Smooth muscle cell (in vitro differentiated cells): ENCODE results near the gene SERPINE2. TPM values are rescaled to one million over a fixed set of nuclear protein-coding genes. Genes with fewer than 3 reads are reported as not detected.

Source experiments
- DNase-seq: peaks from one replicate; lab custom pipeline; 2025; ENCODE audit not compliant: unreplicated experiment; lab: John Stamatoyannopoulos, UW
- H2AFZ ChIP-seq: fragments of 200-600 bp; sonication (generic); 2 replicates; pipeline ENCODE4 v1.6.0; 2016; ENCODE audit warnings: antibody characterized with exemption, low read depth, mild to moderate bottlenecking
- H3F3A ChIP-seq: fragments of 200-600 bp; sonication (generic); 2 replicates; pipeline ENCODE4 v1.6.0; 2017; ENCODE audit warnings: antibody characterized with exemption, low read depth
- H3K27ac ChIP-seq: fragments of 200-600 bp; sonication (generic); 2 replicates; pipeline ENCODE4 v1.5.1; 2016; ENCODE audit warnings: low read depth, mild to moderate bottlenecking
- H3K27me3 ChIP-seq: fragments of 200-600 bp; sonication (generic); 2 replicates; pipeline ENCODE4 v1.6.1; 2016; ENCODE audit warnings: low read depth, mild to moderate bottlenecking
- H3K36me3 ChIP-seq: fragments of 200-600 bp; sonication (generic); 2 replicates; pipeline ENCODE4 v1.5.1; 2016; ENCODE audit warnings: low read depth
- H3K4me1 ChIP-seq: fragments of 200-600 bp; sonication (generic); 2 replicates; pipeline ENCODE4 v1.5.1; 2016; ENCODE audit warnings: low read depth
- H3K4me2 ChIP-seq: fragments of 200-600 bp; sonication (generic); 2 replicates; pipeline ENCODE4 v1.6.0; 2016; ENCODE audit warnings: mild to moderate bottlenecking
- H3K4me3 ChIP-seq: fragments of 200-600 bp; sonication (generic); 2 replicates; pipeline ENCODE4 v1.5.1; 2016; ENCODE audit warnings: mild to moderate bottlenecking
- H3K79me2 ChIP-seq: fragments of 200-600 bp; sonication (generic); 2 replicates; pipeline ENCODE4 v1.6.0; 2016; ENCODE audit warnings: low read depth, mild to moderate bottlenecking
- H3K9ac ChIP-seq: fragments of 200-600 bp; sonication (generic); 2 replicates; pipeline ENCODE4 v1.6.0; 2016; ENCODE audit warnings: low read depth
- H3K9me3 ChIP-seq: fragments of 200-600 bp; sonication (generic); replicated peaks from 2 replicates; pipeline ENCODE4 v1.5.1; 2016; ENCODE audit warnings: low read depth
- H4K20me1 ChIP-seq: fragments of 200-600 bp; sonication (generic); 2 replicates; pipeline ENCODE4 v1.6.0; 2016; ENCODE audit warnings: low read depth
- CTCF ChIP-seq: fragments of 200-600 bp; sonication (generic); IDR thresholded peaks from 2 replicates; pipeline ENCODE4 v1.5.1; 2017; ENCODE audit warnings: borderline replicate concordance, mild to moderate bottlenecking, antibody characterized with exemption; ENCODE audit not compliant: insufficient read depth, poor library complexity, severe bottlenecking
- WGBS: methylation state at CpG from one replicate; pipeline ENCODE4 v1.1.7; 2016; ENCODE audit warnings: low lambda C conversion rate; 5-methylcytosine and 5-hydroxymethylcytosine counted together
- polyA plus RNA-seq: library from polyadenylated mRNA; unstranded; fragments of >200 nt; fragmentation: Nextera tagmentation; extraction: Ambion mirVana; gene quantifications from 2 replicates; pipeline ENCODE4 v1.2.1, GENCODE V29; 2016
- total RNA-seq: library from RNA; depleted of rRNA; stranded (reverse); fragments of >200 nt; gene quantifications from 2 replicates; pipeline ENCODE4 v1.2.3, GENCODE V29; 2014

Gene SERPINE2
- total and polyA plus RNA-seq, 2 experiments from 2014 or later: 2,183 to 3,094 TPM

- Histone ChIP-seq H3K27me3 (no peaks in the 10 kb centered on the region), H3K4me1 (peaks cover 41% of the 10 kb centered on the region), H2AFZ (no peak overlapping the region), H3K9me3 (no peaks in the 10 kb centered on the region), H3K9ac (no peak overlapping the region), H3K4me3 (peak overlapping the region; percentile 12), H3K4me2 (peak overlapping the region; percentile 87), H3K27ac (no peak overlapping the region), H3K79me2 (peaks cover 70% of the 10 kb centered on the region), H4K20me1 (peaks cover 47% of the 10 kb centered on the region), H3F3A (peaks cover 7% of the 10 kb centered on the region), H3K36me3 (peaks cover 8% of the 10 kb centered on the region)
- no peak for DNase-seq
- TF ChIP-seq CTCF: no peak
- 73% methylated on average over 5 of the region's 5 CpGs for WGBS
Observed at GRCh38 chr2:223959688-223960087, 79.4 kb downstream of the SERPINE2 start.

DNA sequence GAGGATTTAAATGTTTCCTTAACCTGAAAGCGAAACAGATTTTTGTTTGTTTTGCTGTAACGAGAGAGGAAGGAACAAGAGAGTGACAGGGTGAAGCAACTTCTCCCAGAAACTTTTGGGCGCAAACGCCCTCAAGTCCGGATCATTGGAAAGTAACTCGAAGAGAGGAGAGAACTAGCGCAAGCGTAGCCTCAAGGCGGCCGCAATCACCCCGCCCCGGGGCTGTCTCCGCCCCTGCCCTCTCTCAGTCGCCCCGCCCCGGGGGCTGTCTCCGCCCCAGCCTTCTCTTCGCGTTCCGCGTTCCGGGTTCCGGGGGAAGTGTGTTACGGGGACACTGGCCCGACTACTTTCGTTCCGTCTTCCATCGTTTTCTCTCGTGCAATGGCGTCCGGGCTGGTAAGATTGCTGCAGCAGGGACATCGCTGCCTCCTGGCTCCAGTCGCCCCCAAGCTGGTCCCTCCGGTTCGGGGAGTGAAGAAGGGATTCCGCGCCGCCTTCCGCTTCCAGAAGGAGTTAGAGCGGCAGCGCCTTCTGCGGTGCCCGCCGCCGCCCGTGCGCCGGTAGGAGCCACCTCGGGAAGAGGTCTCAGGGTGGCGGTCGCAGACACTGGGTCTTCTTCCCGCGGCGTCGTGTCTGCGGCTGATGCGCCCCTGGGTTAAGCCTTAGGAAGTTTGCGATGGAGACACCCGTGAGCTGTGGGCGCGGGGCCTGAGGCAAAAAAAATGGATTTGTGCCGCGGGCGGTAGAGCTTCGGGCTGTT, 81.8 kb downstream of the SERPINE2 start, which contains the start of gene MRPL44:
Gene MRPL44, plus strand, starts transcription at position 372 of the 760 bp plus-strand sequence. Its CDS starts 10 bp downstream, at position 382.
- H3K4me3 ChIP-seq: peak within 1 kb of the TSS; percentile 85
- H4K20me1 ChIP-seq: peaks cover 31% of the 10 kb centered on the region
- H3K36me3 ChIP-seq: peaks cover 3% of the 10 kb centered on the region
- no peak for TF ChIP-seq CTCF
- peak within 1 kb of the TSS; percentile 91 for H3K9ac ChIP-seq
- peak within 1 kb of the TSS; percentile 79 for H3K27ac ChIP-seq
- peaks cover 7% of the 10 kb centered on the region for H3F3A ChIP-seq
- H3K9me3 ChIP-seq: no peaks in the 10 kb centered on the region
- DNase-seq: peak; percentile 86
- peak within 1 kb of the TSS; percentile 87 for H3K4me2 ChIP-seq
- H2AFZ ChIP-seq: peak within 1 kb of the TSS; percentile 87
- whole genome bisulfite sequencing: under 1% methylated on average over 64 of the region's 65 CpGs
- H3K79me2 ChIP-seq: peaks cover 50% of the 10 kb centered on the region
- H3K4me1 ChIP-seq: peaks cover 45% of the 10 kb centered on the region
- no peaks in the 10 kb centered on the region for H3K27me3 ChIP-seq

GRCh38 chr2:223956300-223956699, 82.8 kb downstream of the SERPINE2 start:
- Histone ChIP-seq H3K27ac (peak overlapping the region; percentile 79), H3K9me3 (no peaks in the 10 kb centered on the region), H3K27me3 (no peaks in the 10 kb centered on the region), H3K4me2 (peak overlapping the region; percentile 86), H3F3A (peaks cover 7% of the 10 kb centered on the region), H3K36me3 (no peaks in the 10 kb centered on the region), H3K9ac (no peak overlapping the region), H2AFZ (peak overlapping the region; percentile 66), H3K79me2 (peaks cover 40% of the 10 kb centered on the region), H3K4me3 (no peak overlapping the region), H3K4me1 (peaks cover 45% of the 10 kb centered on the region), H4K20me1 (peaks cover 21% of the 10 kb centered on the region)
- 81% methylated on average over 4 of the region's 4 CpGs for WGBS
- no peak for TF ChIP-seq CTCF
- DNase-seq: no peak
